HG02885 (cell line): ENCODE results near the gene EBF4.

ENCODE experiments used
- ATAC-seq: cut with Tn5 transposase; IDR thresholded peaks from one replicate; pipeline ENCODE4 v1.9.1; 2021; ENCODE audit warnings: mild to moderate bottlenecking; ENCODE audit not compliant: unreplicated experiment, poor library complexity

Gene EBF4, protein sequence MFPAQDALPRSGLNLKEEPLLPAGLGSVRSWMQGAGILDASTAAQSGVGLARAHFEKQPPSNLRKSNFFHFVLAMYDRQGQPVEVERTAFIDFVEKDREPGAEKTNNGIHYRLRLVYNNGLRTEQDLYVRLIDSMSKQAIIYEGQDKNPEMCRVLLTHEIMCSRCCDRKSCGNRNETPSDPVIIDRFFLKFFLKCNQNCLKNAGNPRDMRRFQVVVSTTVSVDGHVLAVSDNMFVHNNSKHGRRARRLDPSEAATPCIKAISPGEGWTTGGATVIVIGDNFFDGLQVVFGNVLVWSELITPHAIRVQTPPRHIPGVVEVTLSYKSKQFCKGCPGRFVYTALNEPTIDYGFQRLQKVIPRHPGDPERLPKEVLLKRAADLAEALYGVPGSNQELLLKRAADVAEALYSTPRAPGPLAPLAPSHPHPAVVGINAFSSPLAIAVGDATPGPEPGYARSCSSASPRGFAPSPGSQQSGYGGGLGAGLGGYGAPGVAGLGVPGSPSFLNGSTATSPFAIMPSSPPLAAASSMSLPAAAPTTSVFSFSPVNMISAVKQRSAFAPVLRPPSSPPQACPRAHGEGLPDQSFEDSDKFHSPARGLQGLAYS

DNA sequence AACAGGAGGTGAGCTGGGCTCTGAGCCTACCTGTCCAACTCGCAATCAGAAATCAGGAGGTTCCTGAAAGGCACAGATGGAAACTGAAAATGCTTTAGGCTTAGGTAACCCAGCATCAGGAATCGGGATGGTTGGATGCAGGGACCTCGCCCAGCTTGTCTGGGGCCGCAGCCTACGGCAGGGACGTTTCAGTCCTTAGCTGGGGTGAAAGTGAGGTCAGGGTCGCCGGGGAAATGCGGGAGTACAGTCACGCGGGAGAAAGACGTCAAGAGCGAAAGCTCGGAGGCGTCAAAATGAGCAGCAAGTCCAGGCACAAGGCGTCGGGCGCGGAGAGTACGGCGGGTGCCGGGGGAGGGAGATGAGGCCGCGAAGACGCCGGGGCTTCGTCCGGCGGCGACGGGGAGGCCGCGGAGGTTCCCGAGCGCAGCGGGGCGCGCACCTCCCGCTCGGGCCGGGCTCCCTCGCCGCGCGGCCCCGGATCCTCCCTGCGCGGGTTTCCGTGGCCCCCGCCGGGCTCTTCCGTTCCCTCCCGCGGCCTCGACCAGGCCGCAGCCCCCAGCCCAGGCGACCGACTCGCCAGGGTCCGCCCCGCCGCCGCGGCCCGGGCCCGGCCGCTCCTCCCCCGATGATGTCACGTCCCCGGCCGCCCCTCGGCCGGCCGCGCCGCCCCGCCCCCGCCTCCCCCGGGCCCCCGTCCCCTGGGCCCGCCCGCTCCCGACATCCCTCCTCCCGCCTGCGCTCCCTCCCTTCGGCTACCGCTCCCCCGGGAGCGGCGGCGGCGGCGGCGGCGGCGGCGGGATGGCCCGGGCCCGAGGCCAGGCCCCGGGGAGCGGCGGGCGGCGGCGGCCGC lies at the start of gene EBF4:
TSS of gene EBF4 (plus strand) at position 745 of the 850 bp plus-strand sequence. CDS start 866 bp downstream, outside the sequence.
- ATAC-seq: no peak

DNA sequence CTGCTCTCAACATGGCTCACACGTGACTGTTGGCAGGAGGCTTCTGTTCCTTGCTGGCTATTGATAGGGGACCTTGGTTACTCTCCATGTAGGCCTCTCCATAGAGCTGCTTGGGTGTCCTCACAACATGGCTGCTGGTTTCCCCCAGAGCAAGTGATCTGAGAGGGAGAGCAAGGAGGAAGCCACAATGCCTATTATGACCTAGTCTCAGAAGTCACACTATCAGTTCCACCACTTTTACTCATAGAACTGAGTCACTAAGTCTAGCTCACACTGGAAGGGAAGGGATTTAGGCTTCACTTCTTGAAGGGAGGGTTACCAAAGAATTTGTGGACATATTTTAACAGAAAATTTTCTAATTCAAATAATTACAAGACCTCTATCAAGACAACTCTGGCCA lies 48.9 kb upstream of the EBF4 start:
- no peak for ATAC-seq

DNA sequence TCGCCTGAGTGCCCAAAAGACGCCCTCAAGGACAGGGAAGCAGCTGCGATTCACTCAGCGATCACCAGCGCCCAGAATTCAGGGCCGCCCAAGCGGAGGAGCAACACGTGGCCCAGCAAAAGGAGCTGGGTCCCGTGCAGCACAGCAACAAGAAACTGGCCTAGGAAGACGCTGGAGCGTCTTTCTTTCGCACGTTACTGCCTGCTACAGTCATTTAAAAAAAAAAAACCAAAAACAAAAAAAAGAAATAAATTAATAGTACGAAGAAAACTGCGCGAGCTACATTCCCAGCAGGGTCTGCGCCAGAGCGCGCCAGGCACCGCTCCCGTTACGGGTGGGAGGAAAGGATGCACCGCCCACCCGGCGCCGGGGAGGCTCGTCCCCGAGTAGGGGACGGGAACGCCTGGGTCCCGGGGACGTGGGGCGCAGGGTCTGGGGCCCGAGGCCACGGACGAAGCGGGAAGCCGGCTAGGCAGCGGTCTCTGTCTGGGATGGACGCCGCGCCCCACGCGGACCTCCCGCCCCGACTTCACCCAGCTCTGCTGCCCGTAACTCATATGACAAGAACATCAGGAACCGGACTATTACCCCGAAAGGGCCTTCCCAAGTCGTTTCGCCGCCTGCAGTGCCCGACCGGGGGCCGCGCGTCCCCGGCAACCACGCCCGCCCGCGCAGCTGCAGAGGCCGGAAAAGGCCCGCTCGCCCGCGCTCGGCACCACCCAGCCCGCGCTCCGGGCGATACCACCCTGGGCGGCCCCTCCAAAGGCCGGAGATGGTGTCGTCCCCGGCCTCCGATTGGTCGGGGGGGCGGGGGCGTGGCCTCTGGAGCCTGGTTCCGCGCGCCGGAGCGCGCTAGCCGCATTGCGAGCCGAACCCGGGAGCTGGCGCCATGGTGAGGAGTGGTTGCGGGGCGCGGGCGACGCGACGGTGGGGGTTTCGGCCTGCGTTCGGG lies 40.5 kb upstream of the EBF4 start, which contains the start of gene NOP56:
TSS of gene NOP56 (plus strand) at position 861 of the 952 bp plus-strand sequence. CDS start at position 890, 29 bp downstream.
- ATAC-seq: peak; percentile 84

DNA sequence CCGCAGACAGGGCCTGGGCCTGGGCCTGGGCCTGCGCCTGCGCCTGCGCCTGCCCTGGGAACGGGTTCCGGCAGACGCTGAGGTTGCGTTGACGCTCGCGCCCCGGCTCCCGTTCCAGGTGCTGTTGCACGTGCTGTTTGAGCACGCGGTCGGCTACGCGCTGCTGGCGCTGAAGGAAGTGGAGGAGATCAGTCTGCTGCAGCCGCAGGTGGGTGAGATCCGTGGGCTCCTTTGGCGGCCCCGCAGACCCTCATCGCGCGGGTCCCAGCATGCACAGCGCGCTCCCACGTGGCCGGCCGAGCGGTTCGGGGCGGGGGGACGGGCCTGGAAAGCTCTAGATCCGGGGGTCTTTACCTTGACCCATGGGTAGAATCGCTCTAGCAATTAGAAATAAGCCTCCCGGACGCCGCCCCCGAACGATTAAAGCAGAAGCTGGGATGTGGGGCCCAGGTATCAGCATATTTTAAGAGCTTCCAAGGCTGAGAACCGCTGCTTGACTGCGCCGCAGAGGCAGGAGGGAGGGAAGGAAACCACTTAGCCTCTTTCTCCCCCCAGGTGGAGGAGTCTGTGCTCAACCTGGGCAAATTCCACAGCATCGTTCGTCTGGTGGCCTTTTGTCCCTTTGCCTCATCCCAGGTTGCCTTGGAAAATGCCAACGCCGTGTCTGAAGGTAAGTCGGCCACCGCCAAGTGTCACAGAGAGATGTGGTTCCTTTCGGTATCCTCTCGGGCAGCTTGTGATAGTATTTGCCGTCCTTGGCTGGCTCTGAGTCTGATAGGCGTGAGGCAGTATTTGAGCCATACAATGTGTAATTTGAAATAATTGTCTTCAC lies 39.6 kb upstream of the EBF4 start:
- ATAC-seq: peak; percentile 51

DNA sequence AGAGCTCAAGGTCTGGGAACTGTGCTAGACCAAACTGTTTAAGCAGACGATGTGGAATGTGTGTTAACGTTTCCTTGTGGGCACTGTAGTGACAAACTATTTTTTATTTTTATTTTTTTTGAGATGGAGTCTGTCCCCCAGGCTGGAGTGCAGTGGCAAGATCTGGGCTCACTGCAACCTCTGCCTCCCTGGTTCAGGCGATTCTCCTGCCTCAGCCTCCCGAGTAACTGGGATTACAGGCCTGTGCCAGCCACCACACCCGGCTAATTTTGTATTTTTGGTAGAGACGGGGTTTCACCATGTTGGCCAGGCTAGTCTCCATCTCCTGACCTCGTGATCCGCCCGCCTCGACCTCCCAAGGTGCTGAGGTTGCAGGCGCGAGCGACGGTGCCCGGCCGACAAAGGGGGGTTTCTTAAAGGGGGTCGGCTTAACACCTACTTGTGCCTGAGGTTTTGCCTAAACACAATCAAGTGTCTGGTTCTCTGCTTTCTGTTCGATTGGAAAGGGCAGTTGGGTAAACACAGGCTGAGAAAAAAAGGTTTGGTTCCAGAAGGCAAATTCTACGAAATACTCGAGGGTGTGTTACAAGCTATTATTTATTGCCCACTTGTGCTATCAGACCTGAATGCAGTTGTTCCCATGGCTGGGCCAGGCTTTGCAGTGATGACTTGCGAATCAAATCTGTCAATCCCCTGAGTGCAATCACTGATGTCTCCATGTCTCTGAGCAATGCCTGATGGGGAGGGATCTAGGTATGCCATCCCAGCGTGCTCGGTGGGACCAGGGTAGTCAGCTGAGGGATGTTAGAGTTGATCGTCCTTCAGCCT lies 38.8 kb upstream of the EBF4 start:
- ATAC-seq: no peak

DNA sequence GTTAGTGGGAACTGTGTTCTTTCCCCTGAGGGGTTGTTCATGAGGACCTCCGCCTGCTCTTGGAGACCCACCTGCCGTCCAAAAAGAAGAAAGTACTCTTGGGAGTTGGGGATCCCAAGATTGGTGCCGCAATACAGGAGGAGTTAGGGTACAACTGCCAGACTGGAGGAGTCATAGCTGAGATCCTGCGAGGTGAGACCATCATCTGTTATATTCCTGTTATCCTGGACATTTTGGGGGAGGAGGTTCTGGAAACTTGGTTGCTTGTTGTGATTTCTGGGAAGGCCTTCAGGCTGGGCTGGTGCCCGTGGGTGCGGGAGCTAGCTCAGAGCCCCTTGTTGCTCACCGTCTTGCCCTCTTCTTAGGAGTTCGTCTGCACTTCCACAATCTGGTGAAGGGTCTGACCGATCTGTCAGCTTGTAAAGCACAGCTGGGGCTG lies 38.2 kb upstream of the EBF4 start:
- ATAC-seq: no peak

DNA sequence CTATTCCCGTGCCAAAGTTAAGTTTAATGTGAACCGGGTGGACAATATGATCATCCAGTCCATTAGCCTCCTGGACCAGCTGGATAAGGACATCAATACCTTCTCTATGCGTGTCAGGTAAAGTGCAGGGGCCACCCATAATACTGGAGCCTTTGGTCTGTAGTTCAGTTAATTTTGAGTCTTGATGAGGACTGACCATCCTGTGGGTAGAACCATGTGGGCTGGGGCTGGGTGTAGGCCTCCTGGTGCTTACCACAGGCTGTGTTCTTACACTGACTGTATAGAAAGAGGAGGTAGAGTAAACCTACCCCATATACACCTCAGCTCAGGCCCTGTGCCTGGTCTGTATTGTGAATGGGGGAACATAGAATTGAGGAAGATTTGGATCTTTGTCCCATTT lies 37.7 kb upstream of the EBF4 start:
- no peak for ATAC-seq

DNA sequence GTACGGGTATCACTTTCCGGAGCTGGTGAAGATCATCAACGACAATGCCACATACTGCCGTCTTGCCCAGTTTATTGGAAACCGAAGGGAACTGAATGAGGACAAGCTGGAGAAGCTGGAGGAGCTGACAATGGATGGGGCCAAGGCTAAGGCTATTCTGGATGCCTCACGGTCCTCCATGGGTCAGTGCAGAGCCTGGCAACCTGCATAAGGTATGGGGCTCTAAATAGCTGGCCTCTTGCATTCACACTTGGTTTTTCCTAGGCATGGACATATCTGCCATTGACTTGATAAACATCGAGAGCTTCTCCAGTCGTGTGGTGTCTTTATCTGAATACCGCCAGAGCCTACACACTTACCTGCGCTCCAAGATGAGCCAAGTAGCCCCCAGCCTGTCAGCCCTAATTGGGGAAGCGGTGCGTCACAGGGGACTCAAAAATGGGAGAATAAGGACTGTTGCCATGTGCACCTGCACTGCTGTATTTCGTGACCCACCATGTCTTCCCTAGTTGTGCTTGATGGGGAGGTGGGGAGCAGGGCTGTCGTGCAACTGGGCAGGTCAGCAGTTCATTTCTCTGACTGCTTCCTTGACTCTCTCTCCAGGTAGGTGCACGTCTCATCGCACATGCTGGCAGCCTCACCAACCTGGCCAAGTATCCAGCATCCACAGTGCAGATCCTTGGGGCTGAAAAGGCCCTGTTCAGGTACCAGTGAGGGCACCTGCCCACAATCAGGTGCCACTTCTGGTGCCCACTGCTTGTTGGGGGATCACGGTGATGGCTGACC lies 37.1 kb upstream of the EBF4 start:
- no peak for ATAC-seq

DNA sequence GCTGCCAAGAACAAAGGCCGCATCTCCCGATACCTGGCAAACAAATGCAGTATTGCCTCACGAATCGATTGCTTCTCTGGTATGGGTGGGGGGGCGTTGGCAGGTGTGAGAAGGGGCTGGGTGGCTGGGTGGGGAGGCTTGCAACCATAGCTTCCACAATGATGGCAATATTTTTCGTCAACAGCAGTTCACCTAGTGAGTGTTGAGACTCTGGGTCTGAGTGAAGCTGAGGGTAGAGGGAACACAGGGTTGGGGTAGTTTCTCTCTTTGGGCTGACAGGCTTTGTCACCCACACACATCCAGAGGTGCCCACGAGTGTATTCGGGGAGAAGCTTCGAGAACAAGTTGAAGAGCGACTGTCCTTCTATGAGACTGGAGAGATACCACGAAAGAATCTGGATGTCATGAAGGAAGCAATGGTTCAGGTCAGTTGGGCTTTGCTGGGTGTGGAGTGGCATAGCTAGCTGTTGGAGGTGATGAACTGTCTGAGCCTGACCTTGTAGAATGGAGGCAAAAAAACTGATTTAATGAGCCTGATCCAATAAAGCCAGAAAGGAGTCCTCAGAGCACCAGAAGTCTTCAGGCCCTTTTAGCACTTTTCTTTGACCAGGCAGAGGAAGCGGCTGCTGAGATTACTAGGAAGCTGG lies 36.0 kb upstream of the EBF4 start:
- no peak for ATAC-seq

DNA sequence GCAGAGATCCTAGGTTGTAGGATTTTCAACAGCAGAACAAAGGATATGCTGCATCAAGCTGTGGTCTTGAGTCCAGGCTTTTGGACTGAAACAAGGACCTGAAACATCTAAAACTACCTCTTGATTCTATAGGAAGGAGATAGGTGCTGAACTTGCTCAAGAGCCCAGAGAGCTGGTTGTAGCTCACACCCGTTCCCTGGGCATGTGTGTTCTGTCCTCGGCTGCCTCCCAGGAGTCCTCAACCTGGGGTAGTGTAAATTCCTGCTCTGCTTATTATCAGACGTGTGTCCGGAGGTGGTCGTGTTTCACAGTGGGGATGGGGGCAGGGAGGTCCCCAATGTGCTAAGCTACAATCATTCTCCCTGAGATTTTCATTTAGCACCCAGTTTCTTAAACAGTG lies 35.3 kb upstream of the EBF4 start:
- no peak for ATAC-seq

DNA sequence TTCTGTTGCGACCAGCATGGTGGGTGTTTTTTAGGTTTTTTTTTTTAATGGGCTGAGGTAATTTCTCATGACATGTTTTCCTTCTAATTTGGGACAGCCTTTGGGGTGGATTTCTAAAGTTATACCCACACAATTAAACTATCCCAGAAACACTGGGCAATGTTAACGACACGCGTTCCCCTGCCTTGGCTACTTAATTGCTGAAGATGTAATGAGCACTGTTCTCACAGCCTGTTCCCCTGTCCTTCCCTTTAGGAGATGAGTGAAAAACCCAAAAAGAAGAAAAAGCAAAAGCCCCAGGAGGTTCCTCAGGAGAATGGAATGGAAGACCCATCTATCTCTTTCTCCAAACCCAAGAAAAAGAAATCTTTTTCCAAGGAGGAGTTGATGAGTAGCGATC lies 34.9 kb upstream of the EBF4 start:
- no peak for ATAC-seq

DNA sequence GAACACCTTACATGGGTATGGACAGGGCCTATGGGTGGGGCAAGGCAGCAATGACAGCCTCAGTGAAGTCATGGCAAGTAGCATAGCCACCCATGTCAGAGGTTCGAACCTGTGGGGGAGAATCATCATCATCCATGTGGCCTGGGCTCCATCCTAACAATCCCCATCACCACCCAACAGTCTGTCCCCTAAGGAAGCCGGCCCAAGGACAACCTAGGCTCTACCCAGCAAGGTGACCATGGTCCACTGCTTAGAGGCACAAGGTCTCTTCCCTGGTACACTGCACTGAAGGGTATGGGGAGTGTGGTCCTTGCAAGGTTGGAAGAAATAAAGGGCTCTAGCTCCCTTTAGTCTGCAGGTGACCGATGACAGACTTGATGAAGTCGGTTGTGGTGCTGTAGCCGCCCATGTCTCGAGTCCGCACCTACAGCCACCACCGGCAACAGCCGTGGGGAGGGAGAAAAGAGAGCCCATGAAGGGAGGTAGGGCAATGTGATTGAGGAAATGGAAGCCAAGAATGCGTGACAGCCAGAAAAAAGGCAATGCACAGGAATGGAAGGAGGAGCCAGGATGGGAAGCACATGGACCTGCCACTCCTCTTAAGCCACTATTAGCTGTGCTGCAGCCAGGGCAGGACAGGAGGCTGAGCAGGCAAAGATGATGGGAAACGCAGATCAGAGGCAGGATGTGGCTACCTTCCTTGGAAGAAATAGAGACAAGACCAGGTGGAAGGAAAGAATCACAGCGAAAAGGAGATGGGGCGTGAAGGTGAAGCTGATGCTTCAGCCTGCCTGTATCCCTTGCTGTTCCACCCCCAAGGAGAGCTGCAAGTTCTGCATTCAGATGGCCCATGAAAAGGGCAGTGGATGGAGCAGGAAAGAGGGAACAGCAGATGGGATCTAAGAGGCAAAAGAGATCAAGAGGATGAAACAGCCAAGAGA lies 33.9 kb upstream of the EBF4 start:
- ATAC-seq: no peak

DNA sequence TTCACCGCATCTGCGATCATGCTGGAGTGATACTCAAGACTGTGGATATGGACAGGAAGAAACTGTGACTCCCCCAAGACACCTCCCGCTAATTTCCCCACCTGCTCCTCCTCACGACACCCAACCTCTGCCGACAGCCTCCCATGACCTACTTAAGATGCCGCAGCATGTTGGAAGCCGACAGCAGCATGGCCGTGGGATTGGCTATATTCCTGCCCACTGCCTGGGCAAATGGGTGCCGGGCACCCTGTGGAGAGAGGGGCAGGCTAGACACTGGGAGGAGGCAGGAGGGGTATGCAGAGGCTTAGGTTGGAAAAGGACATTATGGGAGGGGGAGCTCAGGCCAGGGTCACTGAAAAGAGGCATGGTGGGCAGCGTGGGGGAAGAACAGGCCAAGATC lies 33.0 kb upstream of the EBF4 start:
- ATAC-seq: no peak

DNA sequence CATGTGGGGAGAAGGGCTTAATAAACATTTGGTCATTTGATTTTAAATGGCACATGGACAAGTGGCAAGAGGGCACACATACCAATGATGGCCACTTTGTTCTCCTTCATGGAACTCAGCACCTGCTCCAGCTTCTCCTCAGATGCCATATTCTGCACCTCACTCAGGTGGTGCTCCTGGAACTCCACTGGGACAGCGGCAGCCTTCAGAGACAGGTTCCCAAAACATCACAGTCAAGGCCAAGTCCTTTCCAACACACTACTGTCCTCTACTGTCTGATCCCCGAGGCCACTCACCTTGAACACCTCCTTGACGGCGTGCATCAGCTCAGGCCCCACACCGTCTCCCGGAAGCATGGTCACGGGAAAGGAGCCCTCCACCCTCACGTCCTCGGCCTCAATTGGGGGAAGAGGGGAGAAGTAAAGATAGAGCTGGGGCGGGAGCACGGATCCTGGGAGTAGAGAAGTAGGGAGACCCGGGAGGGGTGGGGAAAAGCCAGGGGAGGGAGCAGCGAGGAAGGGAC lies 29.2 kb upstream of the EBF4 start:
- ATAC-seq: no peak

DNA sequence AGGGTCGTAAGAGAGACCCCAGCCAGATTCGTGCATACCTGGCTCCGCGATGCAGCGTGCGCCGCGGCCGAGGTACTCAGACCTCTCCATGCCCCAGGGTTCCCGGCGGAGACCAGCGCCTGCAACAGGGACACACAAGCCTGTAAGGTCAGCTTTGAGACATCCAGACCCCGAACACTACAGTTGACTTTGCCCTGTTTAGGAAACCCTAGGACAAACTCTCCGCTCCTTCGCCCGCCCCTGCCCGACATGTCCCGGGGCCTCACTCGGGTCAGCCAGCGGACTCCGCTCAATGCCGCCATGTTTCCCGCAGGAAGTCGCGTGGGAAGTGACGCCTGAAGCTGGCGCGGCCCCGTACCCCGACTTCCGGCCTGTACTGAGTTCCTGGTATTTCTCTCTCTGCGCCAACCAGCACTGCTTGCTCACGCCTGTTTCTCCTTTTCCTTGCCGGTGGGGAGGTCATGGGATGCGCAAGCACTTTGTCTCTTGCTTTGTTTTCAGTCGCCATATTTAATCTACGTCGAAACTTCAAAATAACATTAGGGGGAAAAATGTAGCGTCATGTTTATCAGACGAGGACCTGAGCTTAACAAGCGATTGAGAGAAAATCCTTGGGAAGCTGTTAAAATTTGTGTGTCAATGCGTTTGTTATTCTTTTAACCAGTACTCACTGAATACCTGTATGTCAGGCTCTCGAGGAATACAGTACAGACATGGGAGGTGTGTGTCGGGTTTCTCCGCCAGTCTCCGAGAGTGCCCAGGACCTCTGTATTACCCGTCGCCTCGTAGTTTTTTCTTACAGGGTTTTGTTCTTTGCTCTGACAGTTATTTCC lies 28.5 kb upstream of the EBF4 start, which contains the start of gene IDH3B:
TSS of gene IDH3B (minus strand) at position 330 of the 833 bp plus-strand sequence. CDS start at position 302, 28 bp downstream.
- ATAC-seq: peak; percentile 95
